ENCODE measurements around the gene SCARB1. TPM values are rescaled to one million over a fixed set of nuclear protein-coding genes. Genes with fewer than 3 reads are reported as not detected.
A peak's percentile ranks its signal among the peaks of the same experiment; 100 is the strongest.

SCARB1 gene
- total RNA-seq, 4 donors from 2014 or later, result 2.1 to 37.0 (median 9.6) TPM

DNA sequence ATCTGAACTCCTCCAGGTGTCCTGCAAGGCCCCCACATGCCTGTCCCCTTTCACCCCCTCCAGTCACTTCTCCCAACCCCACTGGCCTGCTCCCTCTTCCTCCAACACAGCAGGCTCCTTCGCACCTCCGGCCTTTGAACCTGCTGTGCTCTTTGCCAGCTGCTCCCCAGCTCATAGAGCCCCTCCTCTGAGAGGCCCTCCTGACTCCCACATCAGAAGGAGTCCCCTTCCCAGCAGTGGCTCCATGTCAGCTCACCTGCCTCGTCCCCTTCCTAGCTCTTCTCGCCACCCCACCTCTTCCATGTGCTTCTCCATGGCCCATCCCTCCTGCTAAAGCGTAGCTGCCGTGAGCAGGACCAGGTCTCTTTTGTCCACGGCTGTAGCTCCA, 22.1 kb downstream of the SCARB1 start:
- Histone ChIP-seq H3K9me3 (no peaks in the 10 kb centered on the region), H3K27ac (peak overlapping the region in 1 of 2 donors; percentile 30), H3K4me1 (peaks cover 0 to 4% of the 10 kb centered on the region in 2 donors), H3K27me3 (no peaks in the 10 kb centered on the region), H3K4me3 (no peak overlapping the region), H3K36me3 (no peaks in the 10 kb centered on the region)
- no peak for DNase-seq
- intact Hi-C loops (cut with DNase I; ENCODE audit: low total_unique reads), result no loop called here
- TF ChIP-seq POLR2A (IDR thresholded peaks at IDR 0.05), result no peak
- TF ChIP-seq, protein P1, sequence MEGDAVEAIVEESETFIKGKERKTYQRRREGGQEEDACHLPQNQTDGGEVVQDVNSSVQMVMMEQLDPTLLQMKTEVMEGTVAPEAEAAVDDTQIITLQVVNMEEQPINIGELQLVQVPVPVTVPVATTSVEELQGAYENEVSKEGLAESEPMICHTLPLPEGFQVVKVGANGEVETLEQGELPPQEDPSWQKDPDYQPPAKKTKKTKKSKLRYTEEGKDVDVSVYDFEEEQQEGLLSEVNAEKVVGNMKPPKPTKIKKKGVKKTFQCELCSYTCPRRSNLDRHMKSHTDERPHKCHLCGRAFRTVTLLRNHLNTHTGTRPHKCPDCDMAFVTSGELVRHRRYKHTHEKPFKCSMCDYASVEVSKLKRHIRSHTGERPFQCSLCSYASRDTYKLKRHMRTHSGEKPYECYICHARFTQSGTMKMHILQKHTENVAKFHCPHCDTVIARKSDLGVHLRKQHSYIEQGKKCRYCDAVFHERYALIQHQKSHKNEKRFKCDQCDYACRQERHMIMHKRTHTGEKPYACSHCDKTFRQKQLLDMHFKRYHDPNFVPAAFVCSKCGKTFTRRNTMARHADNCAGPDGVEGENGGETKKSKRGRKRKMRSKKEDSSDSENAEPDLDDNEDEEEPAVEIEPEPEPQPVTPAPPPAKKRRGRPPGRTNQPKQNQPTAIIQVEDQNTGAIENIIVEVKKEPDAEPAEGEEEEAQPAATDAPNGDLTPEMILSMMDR (IDR thresholded peaks at IDR 0.05), result no peak

GRCh38 chr12:124837958-124838803, 25.5 kb downstream of the SCARB1 start:
- Histone ChIP-seq H3K27me3 (no peaks in the 10 kb centered on the region), H3K4me3 (no peak overlapping the region), H3K4me1 (peaks cover 4 to 9% of the 10 kb centered on the region in 2 donors), H3K27ac (peak overlapping the region; percentile 65 to 68), H3K36me3 (no peaks in the 10 kb centered on the region), H3K9me3 (no peaks in the 10 kb centered on the region)
- intact Hi-C loops (cut with DNase I; ENCODE audit: low total_unique reads), result no loop called here
- DNase-seq, result peak; percentile 78 to 90
- no peak for TF ChIP-seq POLR2A (IDR thresholded peaks at IDR 0.05)
- TF ChIP-seq, protein P1 (IDR thresholded peaks at IDR 0.05), result no peak

DNA sequence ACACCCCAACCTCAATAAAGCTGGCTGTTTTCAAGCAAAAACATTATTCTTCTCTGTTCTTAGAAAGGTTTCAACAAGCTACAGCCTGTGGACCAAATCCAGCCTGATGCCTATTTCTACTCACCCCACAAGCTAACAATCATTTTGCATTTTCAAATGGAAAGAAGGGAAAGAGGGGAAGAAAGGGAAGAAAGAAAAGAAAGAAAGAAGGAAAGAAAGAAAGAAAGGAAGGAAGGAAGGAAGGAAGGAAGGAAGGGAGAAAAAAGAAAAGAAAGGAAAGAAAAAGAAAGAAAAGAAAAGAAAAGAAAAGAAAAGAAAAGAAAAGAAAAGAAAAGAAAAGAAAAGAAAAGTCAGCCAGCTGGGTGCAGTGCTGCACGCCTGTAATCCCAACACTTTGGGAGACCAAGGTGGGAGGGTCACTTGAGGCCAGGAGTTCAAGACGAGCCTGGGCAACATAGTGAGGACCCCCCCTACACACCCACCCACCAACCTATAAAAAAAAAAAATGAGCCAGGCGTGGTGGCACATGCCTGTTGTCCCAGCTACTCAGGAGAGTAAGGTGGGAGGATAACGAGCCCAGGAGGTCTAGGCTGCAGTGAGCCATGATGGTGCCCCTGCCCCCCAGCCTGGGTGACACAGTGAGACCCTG, 26.3 kb downstream of the SCARB1 start:
- no peaks in the 10 kb centered on the region for H3K27me3 ChIP-seq
- DNase-seq, result no peak
- peak overlapping the region; percentile 65 to 68 for H3K27ac ChIP-seq
- TF ChIP-seq, protein P1 (IDR thresholded peaks at IDR 0.05), result no peak
- no peak for TF ChIP-seq POLR2A (IDR thresholded peaks at IDR 0.05)
- no peaks in the 10 kb centered on the region for H3K36me3 ChIP-seq
- intact Hi-C loops (cut with DNase I; ENCODE audit: low total_unique reads), result no loop called here
- H3K4me1 ChIP-seq, result peaks cover 4 to 9% of the 10 kb centered on the region in 2 donors
- H3K4me3 ChIP-seq, result no peak overlapping the region
- H3K9me3 ChIP-seq, result no peaks in the 10 kb centered on the region

GRCh38 chr12:124836759-124837158, 26.9 kb downstream of the SCARB1 start:
- no peaks in the 10 kb centered on the region for H3K27me3 ChIP-seq
- DNase-seq, result no peak
- H3K4me1 ChIP-seq, result peaks cover 4 to 9% of the 10 kb centered on the region in 2 donors
- intact Hi-C loops (cut with DNase I; ENCODE audit: low total_unique reads), result no loop called here
- H3K36me3 ChIP-seq, result no peaks in the 10 kb centered on the region
- no peak overlapping the region for H3K4me3 ChIP-seq
- TF ChIP-seq, protein P1 (IDR thresholded peaks at IDR 0.05), result no peak
- no peak for TF ChIP-seq POLR2A (IDR thresholded peaks at IDR 0.05)
- no peaks in the 10 kb centered on the region for H3K9me3 ChIP-seq
- H3K27ac ChIP-seq, result no peak overlapping the region
